ENCODE results near the gene MAP7D2. TPM values are rescaled to one million over a fixed set of nuclear protein-coding genes. Genes with fewer than 3 reads are reported as not detected.

MAP7D2 gene
- total RNA-seq, 1 experiment from 2014 or later = 7.6 TPM

GRCh38 chrX:20060961-20061748 is 55.6 kb downstream of the MAP7D2 start:
- Histone ChIP-seq H3K36me3 (ENCODE audit: control insufficient read depth, insufficient read depth, low read length) (no peaks in the 10 kb centered on the region), H3K4me3 (ENCODE audit: low read depth in 2 of 2, low read length in 2 of 2) (no peak overlapping the region), H3K4me1 (ENCODE audit: control insufficient read depth, insufficient read depth, low read length) (no peaks in the 10 kb centered on the region), H3K27ac (ENCODE audit: low read length) (no peak overlapping the region), H3K27me3 (ENCODE audit: control insufficient read depth, insufficient read depth, low read length) (no peaks in the 10 kb centered on the region), H3K9me3 (ENCODE audit: control insufficient read depth, insufficient read depth, low read depth, low read length) (no peaks in the 10 kb centered on the region)
- no TSS peak for BruUV-seq (replicated peaks)
- intact Hi-C loops (cut with micrococcal nuclease; ENCODE audit: unreplicated experiment) = no loop called here
- TF ChIP-seq TCF7L2 (IDR thresholded peaks at IDR 0.05; ENCODE audit: low read depth, low read length) (no peak), SIN3A (IDR thresholded peaks at IDR 0.05; ENCODE audit: borderline replicate concordance, insufficient read depth, low read depth, low read length) (no peak), POLR2AphosphoS5 (IDR thresholded peaks at IDR 0.05; ENCODE audit: low read depth, low read length) (no peak), REST (IDR thresholded peaks at IDR 0.05; ENCODE audit: insufficient read depth in 1 of 2, low read depth in 2 of 2, low read length in 1 of 2) (no peak)
- TF ChIP-seq, protein P1, sequence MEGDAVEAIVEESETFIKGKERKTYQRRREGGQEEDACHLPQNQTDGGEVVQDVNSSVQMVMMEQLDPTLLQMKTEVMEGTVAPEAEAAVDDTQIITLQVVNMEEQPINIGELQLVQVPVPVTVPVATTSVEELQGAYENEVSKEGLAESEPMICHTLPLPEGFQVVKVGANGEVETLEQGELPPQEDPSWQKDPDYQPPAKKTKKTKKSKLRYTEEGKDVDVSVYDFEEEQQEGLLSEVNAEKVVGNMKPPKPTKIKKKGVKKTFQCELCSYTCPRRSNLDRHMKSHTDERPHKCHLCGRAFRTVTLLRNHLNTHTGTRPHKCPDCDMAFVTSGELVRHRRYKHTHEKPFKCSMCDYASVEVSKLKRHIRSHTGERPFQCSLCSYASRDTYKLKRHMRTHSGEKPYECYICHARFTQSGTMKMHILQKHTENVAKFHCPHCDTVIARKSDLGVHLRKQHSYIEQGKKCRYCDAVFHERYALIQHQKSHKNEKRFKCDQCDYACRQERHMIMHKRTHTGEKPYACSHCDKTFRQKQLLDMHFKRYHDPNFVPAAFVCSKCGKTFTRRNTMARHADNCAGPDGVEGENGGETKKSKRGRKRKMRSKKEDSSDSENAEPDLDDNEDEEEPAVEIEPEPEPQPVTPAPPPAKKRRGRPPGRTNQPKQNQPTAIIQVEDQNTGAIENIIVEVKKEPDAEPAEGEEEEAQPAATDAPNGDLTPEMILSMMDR (IDR thresholded peaks at IDR 0.05) = no peak
- ChIA-PET CTCF (no interaction called here), POLR2A (interaction anchor here (0.6 kb wide), 1 partner anchor 73 kb away, joined by 4 read pairs; no protein-coding TSS in a partner anchor)
- DNase-seq (ENCODE audit: low read depth, low spot score) (no peak), ATAC-seq (no peak)
- in situ Hi-C loops (cut with HindIII; ENCODE audit: low pct_unique_long_range_greater_than_20kb, low sequenced_read_pairs) = no loop called here

DNA sequence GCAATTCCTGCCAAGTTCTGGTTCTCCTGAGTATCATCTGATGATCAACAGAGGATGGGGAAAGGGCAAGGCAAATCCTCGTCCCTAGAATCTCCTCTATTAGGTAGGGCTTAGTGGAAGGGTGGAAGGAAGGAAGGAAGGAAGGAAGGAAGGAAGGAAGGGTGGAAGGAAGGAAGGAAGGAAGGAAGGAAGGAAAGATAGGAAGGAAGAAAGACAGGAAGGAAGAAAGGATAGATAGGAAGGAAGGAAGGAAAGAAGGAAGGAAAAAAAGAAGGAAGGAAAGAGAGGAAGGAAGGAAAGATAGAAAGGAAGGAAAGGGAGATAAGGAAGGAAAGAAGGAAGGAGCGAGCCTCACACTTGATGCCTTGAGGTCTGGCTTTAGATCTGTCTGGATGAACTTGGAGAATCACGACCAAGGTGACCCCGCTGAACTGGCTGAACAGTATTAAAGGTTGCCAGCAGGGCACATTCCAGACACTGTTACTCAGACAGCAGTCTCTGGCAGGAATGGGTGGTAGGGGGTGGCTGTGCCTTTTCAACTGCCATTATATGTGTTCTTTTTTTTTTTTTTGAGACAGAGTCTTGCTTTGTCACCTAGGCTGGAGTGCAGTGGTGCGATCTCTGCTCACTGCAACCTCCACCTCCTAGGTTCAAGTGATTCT is 57.1 kb downstream of the MAP7D2 start:
- Histone ChIP-seq H3K4me1 (ENCODE audit: control insufficient read depth, insufficient read depth, low read length) (no peaks in the 10 kb centered on the region), H3K27me3 (ENCODE audit: control insufficient read depth, insufficient read depth, low read length) (no peaks in the 10 kb centered on the region), H3K36me3 (ENCODE audit: control insufficient read depth, insufficient read depth, low read length) (no peaks in the 10 kb centered on the region), H3K4me3 (ENCODE audit: low read depth in 2 of 2, low read length in 2 of 2) (no peak overlapping the region), H3K9me3 (ENCODE audit: control insufficient read depth, insufficient read depth, low read depth, low read length) (no peaks in the 10 kb centered on the region), H3K27ac (ENCODE audit: low read length) (no peak overlapping the region)
- POLR2A ChIA-PET = no interaction called here
- in situ Hi-C loops (cut with HindIII; ENCODE audit: low pct_unique_long_range_greater_than_20kb, low sequenced_read_pairs) = no loop called here
- intact Hi-C loops (cut with micrococcal nuclease; ENCODE audit: unreplicated experiment) = no loop called here
- ATAC-seq = no peak
- no TSS peak for BruUV-seq (replicated peaks)
- CTCF ChIA-PET = no interaction called here
- DNase-seq (ENCODE audit: low read depth, low spot score) = no peak
- TF ChIP-seq REST (IDR thresholded peaks at IDR 0.05; ENCODE audit: insufficient read depth in 1 of 2, low read depth in 2 of 2, low read length in 1 of 2) (no peak), SIN3A (IDR thresholded peaks at IDR 0.05; ENCODE audit: borderline replicate concordance, insufficient read depth, low read depth, low read length) (no peak), POLR2AphosphoS5 (IDR thresholded peaks at IDR 0.05; ENCODE audit: low read depth, low read length) (no peak), TCF7L2 (IDR thresholded peaks at IDR 0.05; ENCODE audit: low read depth, low read length) (no peak)
- TF ChIP-seq, protein P1 (IDR thresholded peaks at IDR 0.05) = no peak

All from Panc1 (cell line).